Ramos (cell line): ENCODE data around the gene OR2A1.
"Not testable (repeated sequence)": the region's sequence is repeated elsewhere in the genome, so short reads cannot be mapped to it uniquely, and the experiment has no call there.

Source experiments
- in situ Hi-C: fragments of 300-500 bp; cut with MboI; formaldehyde crosslinking; loops from one replicate; pipeline ENCODE4 v1.14.3; 2022; ENCODE audit warnings: low sequenced_read_pairs; ENCODE audit not compliant: unreplicated experiment

OR2A1 gene

DNA sequence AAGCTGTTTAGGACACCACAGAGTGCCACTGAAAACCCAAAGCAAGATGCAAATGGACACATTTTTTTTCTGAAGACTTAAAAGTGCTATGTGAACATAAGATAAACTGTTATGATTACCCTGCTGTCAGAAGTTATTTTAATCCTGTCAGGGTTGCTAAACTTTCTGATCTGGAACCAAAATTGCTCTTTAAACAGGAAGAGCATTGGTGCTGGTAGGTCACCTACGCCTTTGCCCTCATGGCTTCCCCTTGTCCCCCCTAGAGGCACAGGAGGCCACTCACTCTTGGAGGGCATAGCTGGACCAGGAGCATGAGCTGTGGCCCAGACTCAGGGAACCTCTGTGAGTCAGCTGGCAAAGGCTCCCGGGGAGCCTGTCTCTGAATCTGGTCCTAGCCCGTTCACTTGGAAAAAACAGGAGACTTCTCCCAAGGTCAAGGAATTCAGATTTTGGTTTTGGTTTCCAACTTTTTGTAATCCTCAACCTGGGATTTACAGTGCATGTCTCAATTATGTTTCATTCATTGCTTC is 9.5 kb downstream of the OR2A1 start:
- in situ Hi-C loops: not testable (repeated sequence)

DNA sequence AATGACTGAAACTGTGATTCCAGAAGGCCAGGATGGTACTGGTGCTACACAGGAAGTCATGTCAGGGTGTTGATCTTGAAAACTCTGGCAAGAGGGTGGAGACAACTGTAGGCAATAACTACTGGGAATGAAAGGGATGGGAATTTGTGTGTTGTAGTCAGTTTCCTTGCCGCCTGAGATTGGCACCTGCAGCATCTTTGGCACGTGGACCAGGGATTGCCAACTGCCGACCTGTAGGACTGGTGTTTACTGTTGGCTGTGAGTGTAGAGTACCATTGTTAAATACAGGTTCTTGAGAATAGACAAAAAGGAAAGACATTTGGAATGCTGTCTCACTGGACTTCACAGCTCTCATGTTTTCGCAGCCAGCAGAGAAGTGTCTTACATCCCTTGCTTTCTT is 11.1 kb downstream of the OR2A1 start:
- in situ Hi-C loops: not testable (repeated sequence)

DNA sequence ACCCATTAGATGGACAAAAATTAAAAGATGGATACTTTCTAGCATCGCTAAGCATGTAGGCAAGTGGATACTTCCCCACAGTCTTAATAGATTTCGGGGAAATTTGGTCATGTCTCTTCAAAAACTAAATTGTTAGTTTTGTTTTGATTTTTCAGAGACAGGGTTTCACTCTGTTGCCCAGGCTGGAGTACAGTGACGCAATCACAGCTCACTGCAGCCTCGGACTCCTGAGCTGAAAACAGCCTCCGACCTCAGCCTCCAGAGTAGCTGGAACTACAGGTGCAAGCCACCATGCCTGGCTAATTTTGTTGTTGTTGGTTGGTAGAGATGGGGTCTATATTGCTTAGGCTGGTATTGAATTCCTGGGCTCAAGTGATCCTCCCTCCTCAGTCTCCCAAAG is 13.6 kb downstream of the OR2A1 start:
- in situ Hi-C loops: not testable (repeated sequence)

DNA sequence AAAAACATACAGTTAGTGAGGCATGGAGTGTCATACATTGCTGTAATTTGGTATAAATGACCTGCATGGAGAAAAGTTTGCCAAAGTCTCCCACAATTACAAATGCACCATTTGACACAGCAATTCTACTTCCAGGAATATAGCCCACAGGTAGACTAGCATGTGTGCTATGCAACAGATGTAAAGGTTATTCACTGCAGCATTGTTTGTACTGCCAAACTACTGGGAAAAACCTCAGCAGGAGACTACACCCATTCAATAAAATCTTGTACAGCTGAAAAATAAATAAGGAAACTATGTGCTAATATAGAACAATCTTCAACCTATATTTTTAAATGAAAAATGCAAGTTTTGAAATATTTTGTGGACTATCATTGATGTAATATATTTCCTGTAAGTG is 17.8 kb downstream of the OR2A1 start:
- in situ Hi-C loops: not testable (repeated sequence)

DNA sequence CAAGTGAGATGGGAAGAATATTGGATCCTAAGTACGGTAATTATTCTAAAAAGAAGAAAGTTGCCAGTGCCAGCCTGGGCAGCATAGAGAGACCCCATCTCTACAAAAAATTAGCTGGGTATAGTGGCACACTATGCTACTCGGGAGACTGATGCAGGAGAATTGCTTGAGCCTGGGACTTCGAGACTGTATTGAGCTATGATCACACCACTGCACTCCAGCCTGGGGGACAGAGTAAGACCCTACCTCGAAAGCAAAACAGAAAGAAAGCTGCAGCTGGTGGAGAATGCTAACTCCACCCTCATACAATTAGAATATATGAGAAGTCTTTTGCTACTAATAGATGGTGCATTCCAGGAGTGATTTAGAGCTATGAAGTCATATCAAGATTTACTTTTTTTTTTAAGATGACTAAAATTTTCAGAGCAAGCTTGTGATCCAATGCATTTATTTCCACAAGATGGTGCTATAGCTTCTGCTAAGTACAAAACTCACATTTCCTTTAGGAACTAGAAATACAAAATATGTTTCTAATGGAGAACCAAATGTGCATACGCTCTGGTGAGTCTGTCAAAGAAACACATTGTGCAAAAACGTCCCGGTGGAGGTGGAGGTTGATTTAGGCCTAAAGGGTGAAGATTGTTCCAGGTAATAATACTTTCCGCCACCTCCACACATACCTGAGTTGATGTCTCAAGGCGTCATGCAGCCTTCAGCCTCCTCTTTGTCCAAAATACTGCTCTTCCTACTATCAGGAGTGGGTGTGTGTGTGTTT is 19.2 kb downstream of the OR2A1 start:
- in situ Hi-C loops: not testable (repeated sequence)

DNA sequence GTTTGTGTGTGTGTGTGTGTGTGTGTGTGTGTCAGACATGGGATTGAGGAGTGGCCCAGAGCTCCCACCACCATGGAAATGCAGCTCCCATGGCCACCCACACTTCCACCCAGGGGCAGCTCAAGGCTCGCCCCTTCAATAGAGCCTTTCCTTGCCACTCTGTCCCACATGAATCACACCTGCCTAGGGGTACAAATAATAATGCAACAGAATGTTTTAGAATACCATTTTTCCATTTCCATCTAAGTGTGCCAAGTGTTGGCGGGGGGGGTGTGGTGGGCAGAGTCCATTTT is 19.7 kb downstream of the OR2A1 start:
- in situ Hi-C loops: not testable (repeated sequence)

DNA sequence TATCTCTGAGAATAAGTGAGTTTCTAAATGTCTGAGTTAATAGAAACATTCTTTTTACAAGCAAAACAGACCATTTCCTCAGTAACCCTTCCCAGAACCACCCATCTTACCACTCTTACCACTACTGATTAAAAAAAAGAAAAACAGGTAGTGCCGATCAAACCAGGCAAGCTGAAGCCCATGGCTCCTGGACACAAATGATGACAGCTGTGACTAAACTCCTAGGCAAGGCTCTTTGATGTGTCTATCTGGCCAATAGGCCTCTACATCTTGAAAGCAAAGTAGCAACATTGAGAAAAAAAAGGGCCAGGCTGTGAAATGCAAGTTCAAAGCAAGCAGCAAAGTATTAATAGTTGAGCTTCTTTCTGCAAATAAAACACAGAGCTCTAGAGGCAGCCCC is 36.4 kb downstream of the OR2A1 start:
- in situ Hi-C loops: not testable (repeated sequence)

DNA sequence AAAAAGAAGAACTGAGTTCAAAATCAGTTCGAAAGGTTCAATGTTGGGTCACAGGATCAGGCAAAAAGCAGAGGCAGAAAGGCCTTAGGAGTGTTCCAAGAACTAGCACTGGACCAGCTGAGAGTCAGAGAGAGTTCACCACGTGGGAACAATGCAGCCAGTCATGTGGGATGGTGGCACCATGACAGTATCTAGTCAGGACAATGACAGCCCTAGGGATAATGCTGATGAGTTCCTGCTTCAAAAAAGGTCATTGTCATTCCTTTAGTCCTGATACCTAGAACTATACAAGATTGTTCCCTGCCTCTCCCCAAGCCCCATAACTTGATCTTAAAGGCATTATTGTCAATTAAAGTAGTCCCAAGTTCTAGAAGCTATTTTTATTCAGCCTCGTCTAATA is 39.4 kb downstream of the OR2A1 start:
- in situ Hi-C loops: not testable (repeated sequence)

DNA sequence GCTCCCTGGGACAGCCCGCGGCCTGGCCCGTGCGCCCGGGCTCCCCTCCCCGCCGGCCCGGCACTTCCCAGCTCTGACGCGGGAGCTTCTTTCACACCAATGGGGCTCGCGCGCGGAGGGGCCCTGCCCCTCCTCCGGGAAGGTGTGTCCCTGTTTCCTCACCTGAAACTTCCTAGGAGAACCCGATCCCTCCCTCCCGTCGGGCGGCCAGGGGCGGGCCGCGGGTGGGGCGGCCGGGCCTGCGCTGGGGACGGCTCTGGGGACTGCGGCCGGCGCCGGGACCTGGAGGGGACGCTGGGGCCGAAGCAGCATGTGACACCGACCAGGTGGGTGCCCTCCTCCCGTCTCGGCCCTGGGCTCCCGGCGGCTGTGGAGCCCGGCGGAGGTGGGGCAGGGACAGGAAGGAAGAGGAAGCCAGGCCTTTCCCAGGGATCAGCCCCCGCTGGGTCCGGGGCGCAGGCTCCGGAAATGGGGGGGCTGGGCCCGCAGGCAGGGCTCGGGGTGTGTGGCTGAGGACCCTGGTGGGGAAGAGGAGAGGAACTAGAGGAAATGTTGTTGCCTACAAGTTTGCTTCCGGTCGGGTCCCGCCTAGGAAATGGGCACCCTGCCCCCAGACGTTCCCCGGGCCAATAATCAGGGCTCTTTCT is 43.1 kb downstream of the OR2A1 start, which contains the start of gene ARHGEF5:
Gene ARHGEF5 (plus strand): TSS at position 227 of the 647 bp plus-strand sequence. CDS start 7,268 bp downstream, outside the sequence.
- in situ Hi-C loops: not testable (repeated sequence)

DNA sequence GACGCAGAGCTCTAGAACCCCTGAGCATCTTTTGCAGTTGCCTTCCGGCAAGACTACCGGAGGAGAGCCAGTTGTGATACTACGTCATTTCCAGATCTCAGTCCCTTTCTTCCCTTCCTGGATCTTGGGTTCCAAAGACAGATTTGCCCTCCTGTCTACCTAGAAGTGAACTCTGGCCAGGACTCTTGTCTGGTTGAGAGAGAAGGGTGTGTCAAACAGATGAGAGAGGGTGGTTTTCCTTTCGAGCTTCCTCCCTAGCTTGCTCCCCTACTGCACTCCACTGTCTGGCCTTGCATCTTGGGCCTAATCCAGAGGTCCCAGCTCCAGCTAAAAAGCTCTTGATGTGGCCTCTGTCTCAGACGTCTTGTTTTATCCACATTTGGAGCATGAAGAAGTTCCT is 44.0 kb downstream of the OR2A1 start:
- in situ Hi-C loops: not testable (repeated sequence)

DNA sequence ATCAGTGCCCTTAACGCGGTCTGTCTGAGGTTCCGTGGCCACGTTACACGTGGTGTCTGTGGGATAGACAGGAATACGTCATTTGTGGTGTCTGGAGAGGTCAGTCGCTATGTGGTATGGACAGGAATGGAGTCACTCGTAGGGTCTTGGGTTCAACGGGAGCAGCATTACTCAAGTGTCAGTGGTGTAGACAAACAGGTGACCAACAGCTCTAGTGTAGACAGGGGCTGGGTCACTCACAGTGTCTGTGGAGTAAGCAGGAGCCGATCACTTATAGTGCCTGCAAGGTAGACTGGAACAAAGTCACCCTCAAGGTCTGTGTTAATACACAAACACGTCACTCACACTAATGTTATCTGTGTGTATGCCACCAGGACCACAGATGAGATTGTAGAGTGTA is 44.6 kb downstream of the OR2A1 start:
- in situ Hi-C loops: not testable (repeated sequence)

DNA sequence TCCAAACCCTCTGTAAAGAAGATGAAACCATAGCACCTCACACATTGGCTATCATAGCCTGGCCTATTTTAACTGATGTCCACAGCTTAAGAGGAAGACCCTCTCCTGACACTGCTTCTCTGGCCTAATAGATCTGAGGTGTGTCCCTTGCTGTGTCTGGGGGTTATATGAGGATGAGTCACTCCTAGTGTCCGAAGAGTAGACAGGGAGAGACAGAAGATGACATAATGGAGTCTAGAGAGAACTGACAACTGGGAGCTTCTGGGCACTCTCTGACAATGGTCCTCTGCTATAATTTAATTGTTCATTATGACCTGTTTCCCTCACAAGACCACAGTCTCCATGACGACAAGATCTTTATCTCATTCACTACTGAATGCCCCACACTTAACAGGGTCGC is 49.8 kb downstream of the OR2A1 start:
- in situ Hi-C loops: not testable (repeated sequence)

DNA sequence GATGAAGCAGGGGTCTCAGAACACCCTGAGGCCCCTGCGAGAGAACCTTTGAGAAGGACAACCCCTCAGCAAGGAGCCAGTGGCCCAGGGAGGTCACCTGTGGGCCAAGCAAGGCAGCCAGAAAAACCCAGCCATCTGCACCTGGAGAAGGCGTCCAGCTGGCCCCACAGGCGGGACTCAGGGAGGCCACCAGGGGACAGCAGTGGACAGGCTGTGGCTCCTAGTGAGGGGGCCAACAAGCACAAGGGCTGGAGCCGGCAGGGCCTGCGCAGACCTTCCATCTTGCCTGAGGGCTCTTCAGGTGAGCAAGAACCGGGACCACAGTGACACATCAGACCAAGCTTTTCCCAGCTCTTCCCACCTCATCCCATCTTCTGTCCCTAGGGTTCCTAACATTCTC is 53.3 kb downstream of the OR2A1 start:
- in situ Hi-C loops: not testable (repeated sequence)

DNA sequence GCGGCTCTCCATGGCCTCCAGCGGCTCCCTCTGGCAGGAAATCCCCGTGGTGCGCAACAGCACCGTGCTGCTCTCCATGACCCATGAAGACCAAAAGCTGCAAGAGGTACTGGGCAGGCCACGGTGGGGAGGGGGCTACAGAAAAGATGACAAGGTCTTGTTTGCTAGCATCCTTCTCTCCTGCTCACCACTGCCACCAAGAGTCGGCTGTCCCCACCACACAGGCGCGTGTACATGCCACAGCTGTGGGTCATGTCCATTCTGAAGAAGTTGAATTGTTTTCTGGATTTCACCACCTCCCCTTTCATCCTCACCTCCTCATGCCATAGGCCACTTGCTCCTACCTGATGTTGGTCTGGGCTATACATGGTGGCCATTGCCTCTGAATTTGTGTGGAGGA is 55.0 kb downstream of the OR2A1 start:
- in situ Hi-C loops: not testable (repeated sequence)

DNA sequence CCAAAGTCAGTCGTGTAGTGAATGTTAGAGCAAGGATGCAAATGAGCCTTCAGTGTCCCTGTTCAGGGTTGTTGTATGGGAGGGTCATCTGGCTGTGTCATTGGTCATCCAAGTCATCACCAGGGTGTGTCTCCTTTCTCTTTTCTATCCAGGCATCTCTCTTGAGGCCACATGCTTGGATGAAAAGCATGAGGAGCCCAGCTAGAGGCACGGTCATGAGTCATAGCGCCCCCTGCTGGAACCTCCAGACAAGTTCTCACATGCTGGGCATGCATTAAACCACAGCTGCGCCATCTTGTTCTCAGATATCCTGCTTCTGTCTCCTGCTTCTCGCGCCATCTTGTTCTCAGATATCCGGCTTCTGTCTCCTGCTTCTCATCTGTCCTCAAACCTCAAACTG is 57.0 kb downstream of the OR2A1 start:
- in situ Hi-C loops: not testable (repeated sequence)
